WTC11 (cell line): ENCODE measurements around the gene TNS3.

Source experiments
- AFF4 ChIP-seq: sonication (generic); formaldehyde crosslinking; IDR thresholded peaks from 2 replicates; pipeline ENCODE4 v1.8.1; 2023; ENCODE audit warnings: mild to moderate bottlenecking, missing genetic modification reagents, borderline replicate concordance
- ATF6 ChIP-seq: sonication (generic); formaldehyde crosslinking; IDR thresholded peaks from 2 replicates; pipeline ENCODE4 v1.8.1; 2023; ENCODE audit warnings: mild to moderate bottlenecking, missing genetic modification reagents
- CTCF ChIP-seq: fragments of 200-600 bp; IDR thresholded peaks from 2 replicates; pipeline ENCODE4 v1.8.0; 2022; ENCODE audit warnings: antibody characterized with exemption
- E2F5 ChIP-seq: sonication (generic); formaldehyde crosslinking; IDR thresholded peaks from 2 replicates; pipeline ENCODE4 v1.8.1; 2022; ENCODE audit warnings: mild to moderate bottlenecking, moderate library complexity, missing genetic modification reagents
- ELF4 ChIP-seq: sonication (generic); formaldehyde crosslinking; IDR thresholded peaks from 2 replicates; pipeline ENCODE4 v1.8.1; 2022; ENCODE audit warnings: low read depth, mild to moderate bottlenecking, moderate library complexity, missing genetic modification reagents
- GABPB1 ChIP-seq: sonication (generic); formaldehyde crosslinking; IDR thresholded peaks from 2 replicates; pipeline ENCODE4 v1.8.1; 2023; ENCODE audit warnings: mild to moderate bottlenecking, missing genetic modification reagents
- NFE2L1 ChIP-seq: sonication (generic); formaldehyde crosslinking; IDR thresholded peaks from 2 replicates; pipeline ENCODE4 v1.8.1; 2023; ENCODE audit warnings: missing genetic modification reagents
- NFYB ChIP-seq: sonication (generic); formaldehyde crosslinking; conservative IDR thresholded peaks from 2 replicates; pipeline ENCODE4 v1.8.0; 2022; ENCODE audit warnings: low read depth, missing genetic modification reagents
- NR1H2 ChIP-seq: sonication (generic); formaldehyde crosslinking; IDR thresholded peaks from 2 replicates; pipeline ENCODE4 v1.9.0; 2021; ENCODE audit warnings: mild to moderate bottlenecking, moderate library complexity, missing genetic modification reagents
- PRRX2 ChIP-seq: fragments of 250-450 bp; sonication (Bioruptor Pico); IDR thresholded peaks from 2 replicates; pipeline ENCODE4 v1.8.0; 2021; ENCODE audit warnings: mild to moderate bottlenecking
- SMAD3 ChIP-seq: sonication (generic); formaldehyde crosslinking; IDR thresholded peaks from 2 replicates; pipeline ENCODE4 v1.8.0; 2022; ENCODE audit warnings: missing genetic modification reagents, mild to moderate bottlenecking, borderline replicate concordance
- TCF7 ChIP-seq: sonication (generic); formaldehyde crosslinking; IDR thresholded peaks from 2 replicates; pipeline ENCODE4 v1.8.0; 2022; ENCODE audit warnings: mild to moderate bottlenecking, low read depth, missing genetic modification reagents, moderate library complexity
- TP53 ChIP-seq: sonication (generic); formaldehyde crosslinking; IDR thresholded peaks from 2 replicates; pipeline ENCODE4 v1.8.1; 2023; ENCODE audit warnings: mild to moderate bottlenecking, missing genetic modification reagents

GRCh38 chr7:47461746-47462145, 120.2 kb downstream of the TNS3 start:
- TF ChIP-seq TP53 (CRISPR knock-in tag) (no peak), CTCF (no peak), NFYB (CRISPR knock-in tag) (no peak), GABPB1 (CRISPR knock-in tag) (no peak), ELF4 (CRISPR knock-in tag) (no peak), NR1H2 (CRISPR knock-in tag) (no peak), PRRX2 (CRISPR knock-in tag) (no peak), E2F5 (CRISPR knock-in tag) (no peak), TCF7 (CRISPR knock-in tag) (no peak), ATF6 (no peak), SMAD3 (CRISPR knock-in tag) (no peak), AFF4 (CRISPR knock-in tag) (no peak), NFE2L1 (no peak)
